Fibroblast of villous mesenchyme (primary cell): ENCODE measurements around the gene HLA-DQB2. TPM values are rescaled to one million over a fixed set of nuclear protein-coding genes. Genes with fewer than 3 reads are reported as not detected.
"Not testable (repeated sequence)": the region's sequence is repeated elsewhere in the genome, so short reads cannot be mapped to it uniquely, and the experiment has no call there.

Experiments
- DNase-seq: peaks from one replicate; pipeline ENCODE4 v3.0.0-alpha.2; 2010; ENCODE audit warnings: low read depth
- H3K4me3 ChIP-seq: 2 replicates; pipeline ENCODE4 v1.5.1; 2011; ENCODE audit warnings: low read depth, mild to moderate bottlenecking, low read length
- CTCF ChIP-seq: IDR thresholded peaks from 2 replicates; pipeline ENCODE4 v1.5.1; 2012; ENCODE audit warnings: low read depth, mild to moderate bottlenecking, low read length; ENCODE audit not compliant: insufficient read depth
- total RNA-seq: library from RNA; depleted of rRNA; stranded (reverse); fragments of >200 nt; gene quantifications from 2 replicates; pipeline ENCODE4 v1.2.3, GENCODE V29; 2012

The HLA-DQB2 gene
- not detected in 2 replicates for total RNA-seq

- peak; percentile 1 for DNase-seq
- TF ChIP-seq CTCF, result no peak
- H3K4me3 ChIP-seq, result no peak within 1 kb of the TSS
These were observed at the start of gene HLA-DQB2 for GRCh38 chr6:32763421-32763820. HLA-DQB2 (minus strand) TSS chr6:32763532; CDS start chr6:32763470, 62 bp downstream.

- no peak overlapping the region for H3K4me3 ChIP-seq
- no peak for TF ChIP-seq CTCF
- no peak for DNase-seq
These were observed 45.8 kb upstream of the HLA-DQB2 start for GRCh38 chr6:32809171-32809570.

- no peak overlapping the region for H3K4me3 ChIP-seq
- TF ChIP-seq CTCF, result no peak
- DNase-seq, result no peak
These were observed 43.8 kb upstream of the HLA-DQB2 start for GRCh38 chr6:32807020-32807580.

- not testable (repeated sequence) for DNase-seq, H3K4me3 ChIP-seq
These were observed 42.1 kb upstream of the HLA-DQB2 start for GRCh38 chr6:32805404-32805803.

- no peak for TF ChIP-seq CTCF
- no peak for DNase-seq
These were observed 40.1 kb upstream of the HLA-DQB2 start for GRCh38 chr6:32803416-32803815.

GRCh38 chr6:32799740-32800139, 36.4 kb upstream of the HLA-DQB2 start:
- DNase-seq, result no peak
- no peak overlapping the region for H3K4me3 ChIP-seq
- no peak for TF ChIP-seq CTCF

More at GRCh38 chr6:32803416-32803815, 40.1 kb upstream of the HLA-DQB2 start:
- H3K4me3 ChIP-seq, result no peak overlapping the region

- no peak for DNase-seq
- no peak for TF ChIP-seq CTCF
- no peak overlapping the region for H3K4me3 ChIP-seq
These were observed 35.8 kb upstream of the HLA-DQB2 start for GRCh38 chr6:32799168-32799567.
